Right renal pelvis (tissue), 4 donors: ENCODE results near the gene TPRA1. TPM values are rescaled to one million over a fixed set of nuclear protein-coding genes. Genes with fewer than 3 reads are reported as not detected.

ENCODE experiments used
- DNase-seq, 4 donors: peaks; one replicate each; pipeline ENCODE4 v3.0.0-alpha.2; 2013; ENCODE audit warnings: low read depth in 4 of 4, low spot score in 3 of 4, missing footprints in 1 of 4
- polyA plus RNA-seq, 4 donors: library from polyadenylated mRNA; unstranded; fragments of 120-200 nt; gene quantifications; one replicate each; pipeline ENCODE4 v1.2.1, GENCODE V29; 2013; ENCODE audit not compliant: insufficient read length in 4 of 4

Gene TPRA1
- 10 to 100 TPM; 32.3 to 44.4 (median 37.9) TPM for polyA plus RNA-seq

- peak; percentile 84 to 96 (median 93) for DNase-seq
These were observed at the start of gene TPRA1 for GRCh38 chr3:127590593-127591465. Gene TPRA1, minus strand, starts transcription at chr3:127590733. Its CDS starts 10,587 bp downstream, at chr3:127580146.

- no peak for DNase-seq
These were observed 49.5 kb upstream of the TPRA1 start for GRCh38 chr3:127640042-127640355.

- no peak for DNase-seq
These were observed 48.9 kb upstream of the TPRA1 start for GRCh38 chr3:127639173-127640041.

GRCh38 chr3:127637971-127638370 lies 47.4 kb upstream of the TPRA1 start:
- DNase-seq, result no peak

GRCh38 chr3:127637546-127637945 lies 47.0 kb upstream of the TPRA1 start:
- DNase-seq, result no peak

- DNase-seq, result no peak
These were observed 44.1 kb upstream of the TPRA1 start for GRCh38 chr3:127634653-127635052.

- no peak for DNase-seq
These were observed 41.7 kb upstream of the TPRA1 start for GRCh38 chr3:127632035-127632820.

- DNase-seq, result no peak
These were observed 40.5 kb upstream of the TPRA1 start for GRCh38 chr3:127630811-127631714.

- no peak for DNase-seq
These were observed 39.2 kb upstream of the TPRA1 start for GRCh38 chr3:127629467-127630403.

- no peak for DNase-seq
These were observed 38.4 kb upstream of the TPRA1 start, which contains the start of gene PODXL2 for GRCh38 chr3:127628788-127629466. Gene PODXL2, plus strand, starts transcription at chr3:127629185. Its CDS starts 35 bp downstream, at chr3:127629220.

GRCh38 chr3:127628426-127628787 lies 37.9 kb upstream of the TPRA1 start:
- DNase-seq, result no peak

- DNase-seq, result no peak
These were observed 35.3 kb upstream of the TPRA1 start for GRCh38 chr3:127625821-127626220.

- DNase-seq, result no peak
These were observed 33.5 kb upstream of the TPRA1 start for GRCh38 chr3:127624063-127624462.

GRCh38 chr3:127622772-127623576 lies 32.4 kb upstream of the TPRA1 start:
- no peak for DNase-seq

GRCh38 chr3:127622031-127622430 lies 31.5 kb upstream of the TPRA1 start:
- no peak for DNase-seq

- DNase-seq, result no peak
These were observed 30.3 kb upstream of the TPRA1 start for GRCh38 chr3:127620637-127621375.

- no peak for DNase-seq
These were observed 28.4 kb upstream of the TPRA1 start for GRCh38 chr3:127618891-127619290.
